ENCODE data around the gene TGFBRAP1.

GRCh38 chr2:105242286-105242993 lies 87.1 kb downstream of the TGFBRAP1 start:
- TF ChIP-seq POLR2A (IDR thresholded peaks at IDR 0.05) (no peak), EP300 (IDR thresholded peaks at IDR 0.05) (no peak), CTCF (IDR thresholded peaks at IDR 0.05) (no peak)

All from stomach (tissue), 4 donors.